Measurements from ENCODE around the gene TBC1D14. TPM values are rescaled to one million over a fixed set of nuclear protein-coding genes. Genes with fewer than 3 reads are reported as not detected.

The TBC1D14 gene
- total RNA-seq, 4 donors from 2014 or later = 36.0 to 56.2 (median 41.4) TPM

DNA sequence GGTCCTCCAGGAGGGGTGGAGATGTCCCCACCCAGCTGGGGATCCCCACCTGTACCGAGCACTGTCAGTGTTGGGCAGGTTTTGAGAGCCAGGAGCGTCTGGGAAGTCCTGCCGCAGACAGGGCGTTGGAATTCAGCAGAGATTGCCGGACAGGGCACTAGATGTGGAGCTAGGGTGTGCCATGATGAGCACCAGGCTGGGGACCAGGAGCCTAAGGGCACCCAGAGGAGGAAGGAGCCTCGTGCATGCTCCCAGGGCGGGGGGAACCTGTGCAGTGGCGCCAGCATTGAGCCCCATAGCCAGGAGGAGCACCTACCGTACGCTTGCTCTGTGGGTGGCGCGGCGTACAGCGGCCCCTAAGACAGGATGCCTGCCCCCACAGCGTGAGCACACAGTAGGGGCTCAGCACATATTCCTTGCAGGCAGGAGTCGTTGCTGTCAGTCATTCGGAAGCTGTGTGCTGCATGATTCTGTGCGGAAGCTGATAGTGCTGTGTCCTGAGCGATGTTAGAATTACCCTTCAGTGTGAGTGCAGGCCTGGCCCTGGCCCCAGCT is 114.8 kb downstream of the TBC1D14 start:
- ATAC-seq = no peak

DNA sequence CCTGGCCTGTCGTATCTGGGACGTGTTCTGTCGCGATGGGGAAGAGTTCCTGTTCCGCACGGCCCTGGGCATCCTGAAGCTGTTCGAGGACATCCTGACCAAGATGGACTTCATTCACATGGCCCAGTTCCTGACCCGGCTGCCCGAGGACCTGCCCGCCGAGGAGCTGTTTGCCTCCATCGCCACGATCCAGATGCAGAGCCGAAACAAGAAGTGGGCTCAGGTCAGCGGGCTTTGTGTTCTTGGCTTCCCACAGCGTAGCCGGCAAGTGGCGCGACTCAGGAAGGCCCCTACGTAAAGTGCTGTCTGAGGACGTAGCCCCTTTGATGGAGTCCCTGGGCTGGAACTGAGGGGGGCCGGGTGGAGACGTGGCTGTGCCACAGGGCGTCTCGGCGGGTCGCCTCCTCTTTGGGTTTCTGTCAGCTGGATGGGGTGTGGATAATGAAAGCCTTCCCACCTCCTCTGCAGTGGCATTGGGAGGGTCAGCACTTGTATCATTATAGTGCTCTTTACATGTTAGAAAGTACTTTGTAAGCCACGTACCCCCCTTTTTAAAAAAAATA is 115.5 kb downstream of the TBC1D14 start:
- Histone ChIP-seq H3K36me3 (peaks cover 0 to 25% of the 10 kb centered on the region in 2 donors), H3K27ac (no peak overlapping the region), H3K4me1 (no peaks in the 10 kb centered on the region), H3K4me3 (no peak overlapping the region), H3K27me3 (no peaks in the 10 kb centered on the region), H3K9me3 (no peaks in the 10 kb centered on the region)
- intact Hi-C loops (cut with DNase I; ENCODE audit: low total_unique reads) = no loop called here
- TF ChIP-seq, protein P1, sequence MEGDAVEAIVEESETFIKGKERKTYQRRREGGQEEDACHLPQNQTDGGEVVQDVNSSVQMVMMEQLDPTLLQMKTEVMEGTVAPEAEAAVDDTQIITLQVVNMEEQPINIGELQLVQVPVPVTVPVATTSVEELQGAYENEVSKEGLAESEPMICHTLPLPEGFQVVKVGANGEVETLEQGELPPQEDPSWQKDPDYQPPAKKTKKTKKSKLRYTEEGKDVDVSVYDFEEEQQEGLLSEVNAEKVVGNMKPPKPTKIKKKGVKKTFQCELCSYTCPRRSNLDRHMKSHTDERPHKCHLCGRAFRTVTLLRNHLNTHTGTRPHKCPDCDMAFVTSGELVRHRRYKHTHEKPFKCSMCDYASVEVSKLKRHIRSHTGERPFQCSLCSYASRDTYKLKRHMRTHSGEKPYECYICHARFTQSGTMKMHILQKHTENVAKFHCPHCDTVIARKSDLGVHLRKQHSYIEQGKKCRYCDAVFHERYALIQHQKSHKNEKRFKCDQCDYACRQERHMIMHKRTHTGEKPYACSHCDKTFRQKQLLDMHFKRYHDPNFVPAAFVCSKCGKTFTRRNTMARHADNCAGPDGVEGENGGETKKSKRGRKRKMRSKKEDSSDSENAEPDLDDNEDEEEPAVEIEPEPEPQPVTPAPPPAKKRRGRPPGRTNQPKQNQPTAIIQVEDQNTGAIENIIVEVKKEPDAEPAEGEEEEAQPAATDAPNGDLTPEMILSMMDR (IDR thresholded peaks at IDR 0.05 in 4 of 5, conservative IDR thresholded peaks at IDR 0.05 in 1 of 5) = no peak
- TF ChIP-seq POLR2A (IDR thresholded peaks at IDR 0.05) = no peak
- in situ Hi-C loops (cut with MboI; ENCODE audit: low sequenced_read_pairs in 4 of 4) = no loop called here
- no peak for DNase-seq
- ATAC-seq = no peak

More for the DNA sequence above, 114.8 kb downstream of the TBC1D14 start:
- intact Hi-C loops (cut with DNase I; ENCODE audit: low total_unique reads) = no loop called here
- Histone ChIP-seq H3K4me1 (no peaks in the 10 kb centered on the region), H3K27ac (no peak overlapping the region), H3K27me3 (no peaks in the 10 kb centered on the region), H3K9me3 (no peaks in the 10 kb centered on the region), H3K4me3 (no peak overlapping the region), H3K36me3 (peaks cover 0 to 20% of the 10 kb centered on the region in 2 donors)
- in situ Hi-C loops (cut with MboI; ENCODE audit: low sequenced_read_pairs in 4 of 4) = no loop called here
- no peak for DNase-seq
- TF ChIP-seq POLR2A (IDR thresholded peaks at IDR 0.05) = no peak
- TF ChIP-seq, protein P1 (IDR thresholded peaks at IDR 0.05 in 4 of 5, conservative IDR thresholded peaks at IDR 0.05 in 1 of 5) = no peak

DNA sequence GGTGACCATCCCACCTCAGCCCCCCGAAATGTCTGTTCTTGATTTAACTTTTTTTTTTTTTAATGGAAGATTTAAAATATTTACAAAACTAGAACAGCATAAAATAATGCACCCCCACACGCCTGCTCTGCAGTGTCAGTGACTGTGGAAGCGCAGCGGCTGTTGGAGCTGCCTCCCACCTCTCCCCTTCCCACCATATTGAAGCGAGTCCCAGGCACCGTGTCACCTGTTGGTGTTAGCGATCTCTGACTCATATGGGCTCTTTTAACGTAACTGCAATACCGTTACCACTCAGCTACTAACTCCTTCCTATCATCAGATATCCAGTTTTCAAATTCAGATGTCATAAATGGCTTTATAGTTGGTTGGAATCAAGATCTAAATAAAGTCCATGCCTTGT is 116.5 kb downstream of the TBC1D14 start:
- in situ Hi-C loops (cut with MboI; ENCODE audit: low sequenced_read_pairs in 4 of 4) (no loop called here), intact Hi-C loops (cut with DNase I; ENCODE audit: low total_unique reads) (no loop called here)
- Histone ChIP-seq H3K4me1 (no peaks in the 10 kb centered on the region), H3K9me3 (no peaks in the 10 kb centered on the region), H3K27ac (no peak overlapping the region), H3K27me3 (no peaks in the 10 kb centered on the region), H3K36me3 (peaks cover 0 to 35% of the 10 kb centered on the region in 2 donors), H3K4me3 (no peak overlapping the region)
- no peak for ATAC-seq
- no peak for DNase-seq
- TF ChIP-seq, protein P1 (IDR thresholded peaks at IDR 0.05 in 4 of 5, conservative IDR thresholded peaks at IDR 0.05 in 1 of 5) = no peak
- TF ChIP-seq POLR2A (IDR thresholded peaks at IDR 0.05) = no peak

GRCh38 chr4:7027284-7027683 is 117.7 kb downstream of the TBC1D14 start:
- ATAC-seq (no peak), DNase-seq (no peak)
- intact Hi-C loops (cut with DNase I; ENCODE audit: low total_unique reads) = no loop called here
- H3K27me3 ChIP-seq = no peaks in the 10 kb centered on the region
- no peaks in the 10 kb centered on the region for H3K4me1 ChIP-seq
- no peak overlapping the region for H3K27ac ChIP-seq
- no peak overlapping the region for H3K4me3 ChIP-seq
- peaks cover 0 to 43% of the 10 kb centered on the region in 2 donors for H3K36me3 ChIP-seq
- TF ChIP-seq, protein P1 (IDR thresholded peaks at IDR 0.05 in 4 of 5, conservative IDR thresholded peaks at IDR 0.05 in 1 of 5) = no peak
- no peak for TF ChIP-seq POLR2A (IDR thresholded peaks at IDR 0.05)
- in situ Hi-C loops (cut with MboI; ENCODE audit: low sequenced_read_pairs in 4 of 4) = no loop called here
- H3K9me3 ChIP-seq = no peaks in the 10 kb centered on the region

Data from gastrocnemius medialis (tissue), 4 donors.